SK-N-SH (cell line): Measurements from ENCODE around the gene FAM3B. TPM values are rescaled to one million over a fixed set of nuclear protein-coding genes. Genes with fewer than 3 reads are reported as not detected.

Experiments
- CTCF ChIA-PET: fragments of 300-600, 350-600 bp; formaldehyde crosslinking; extraction: SDS; loops from one replicate; lab custom pipeline; 2021; lab: Yijun Ruan, JAX
- POLR2A ChIA-PET: fragments of 350-600 bp; sonication (Branson Sonifier 250); formaldehyde crosslinking; extraction: SDS; loops from one replicate; lab custom pipeline; 2020; ENCODE audit warnings: antibody characterized with exemption, inconsistent platforms; lab: Yijun Ruan, JAX
- DNase-seq: peaks from one replicate; pipeline ENCODE4 v3.0.0; 2012
- H2AFZ ChIP-seq: fragments of 200-600 bp; sonication (generic); 2 replicates; pipeline ENCODE4 v1.8.1; 2016; ENCODE audit warnings: antibody characterized with exemption, mild to moderate bottlenecking, low read depth
- H3F3A ChIP-seq: fragments of 200-600 bp; sonication (generic); replicated peaks from 2 replicates; pipeline ENCODE3; 2016; ENCODE audit warnings: antibody characterized with exemption, mild to moderate bottlenecking; ENCODE audit not compliant: insufficient read depth
- H3K27ac ChIP-seq, 2 experiments: fragments of 200-500 bp in 1 of 2; fragments of 200-600 bp in 1 of 2; sonication (Bioruptor generic) in 1 of 2; sonication (generic), shearing (Covaris generic) in 1 of 2; 2 replicates each; pipeline versions ENCODE4 v1.5.1 to v1.6.1; 2014 to 2016; ENCODE audit warnings: low read depth in 2 of 2, inconsistent platforms in 1 of 2, low read length in 1 of 2, mild to moderate bottlenecking in 1 of 2, mixed read lengths in 1 of 2
- H3K27me3 ChIP-seq: fragments of 200-600 bp; sonication (generic), shearing (Covaris generic); 2 replicates; pipeline ENCODE4 v1.6.1; 2016; ENCODE audit warnings: mixed run types; ENCODE audit not compliant: insufficient read depth
- H3K36me3 ChIP-seq, 2 experiments: fragments of 200-500 bp in 1 of 2; fragments of 200-600 bp in 1 of 2; sonication (Bioruptor generic) in 1 of 2; sonication (generic) in 1 of 2; replicated peaks in 1 of 2; 2 replicates each; pipeline versions ENCODE3 to v1.5.1; 2014 to 2016; ENCODE audit warnings: low read length in 1 of 2, mild to moderate bottlenecking in 1 of 2; ENCODE audit not compliant: insufficient read depth in 2 of 2, control insufficient read depth in 1 of 2
- H3K4me1 ChIP-seq, 2 experiments: fragments of 200-500 bp in 1 of 2; fragments of 200-600 bp in 1 of 2; sonication (Bioruptor generic) in 1 of 2; sonication (generic), shearing (Covaris generic) in 1 of 2; 2 replicates each; pipeline versions ENCODE4 v1.5.1 to v1.6.1; 2014 to 2016; ENCODE audit warnings: low read depth in 1 of 2, low read length in 1 of 2, mixed run types in 1 of 2; ENCODE audit not compliant: insufficient read depth in 2 of 2, control insufficient read depth in 1 of 2
- H3K4me2 ChIP-seq: fragments of 200-600 bp; sonication (generic), shearing (Covaris generic); 2 replicates; pipeline ENCODE4 v1.6.1; 2017; ENCODE audit warnings: mixed run types
- H3K4me3 ChIP-seq, 2 experiments: fragments of 200-500 bp in 1 of 2; fragments of 200-600 bp in 1 of 2; sonication (Bioruptor generic) in 1 of 2; sonication (generic), shearing (Covaris generic) in 1 of 2; 2 replicates each; pipeline versions ENCODE4 v1.5.1 to v1.8.1; 2014 to 2016; ENCODE audit warnings: low read depth in 2 of 2, inconsistent platforms in 1 of 2, low read length in 1 of 2, mild to moderate bottlenecking in 1 of 2, mixed read lengths in 1 of 2, moderate library complexity in 1 of 2
- H3K79me2 ChIP-seq: fragments of 200-600 bp; sonication (generic); 2 replicates; pipeline ENCODE4 v1.8.1; 2017; ENCODE audit warnings: mild to moderate bottlenecking; ENCODE audit not compliant: insufficient read depth
- H3K9ac ChIP-seq: fragments of 200-600 bp; sonication (generic); 2 replicates; pipeline ENCODE4 v1.6.1; 2017; ENCODE audit warnings: mixed run types
- H3K9me2 ChIP-seq: fragments of 200-600 bp; sonication (generic); 2 replicates; pipeline ENCODE4 v1.6.1; 2017; ENCODE audit warnings: mixed run types
- H3K9me3 ChIP-seq: fragments of 200-600 bp; sonication (generic); 2 replicates; pipeline ENCODE4 v1.6.1; 2017; ENCODE audit warnings: mixed run types, mild to moderate bottlenecking, moderate library complexity
- H4K20me1 ChIP-seq: fragments of 200-600 bp; sonication (generic); 2 replicates; pipeline ENCODE4 v1.6.1; 2017; ENCODE audit warnings: mild to moderate bottlenecking, mixed run types; ENCODE audit not compliant: insufficient read depth
- EZH2phosphoT487 ChIP-seq: fragments of 200-600 bp; sonication (generic); IDR thresholded peaks from 2 replicates; pipeline ENCODE4 v1.6.1; 2017; ENCODE audit warnings: low read depth, mixed run types, mild to moderate bottlenecking, antibody characterized with exemption, moderate library complexity, borderline replicate concordance
- FOSL2 ChIP-seq: IDR thresholded peaks from 2 replicates; pipeline ENCODE4 v1.4.0; 2012; ENCODE audit warnings: low read depth, mild to moderate bottlenecking, moderate library complexity, borderline replicate concordance
- IRF3 ChIP-seq: fragments of 150-350 bp; IDR thresholded peaks from 2 replicates; pipeline ENCODE4 v1.6.1; 2016; ENCODE audit warnings: mild to moderate bottlenecking, low read depth, low read length
- MAX ChIP-seq: IDR thresholded peaks from 2 replicates; pipeline ENCODE4 v1.4.0; 2012; ENCODE audit warnings: low read depth
- NRF1 ChIP-seq: IDR thresholded peaks from 2 replicates; pipeline ENCODE4 v1.6.1; 2012; ENCODE audit warnings: low read depth, mild to moderate bottlenecking, low read length
- RAD21 ChIP-seq: IDR thresholded peaks from 2 replicates; pipeline ENCODE4 v1.6.1; 2012; ENCODE audit warnings: mild to moderate bottlenecking, low read length
- REST ChIP-seq: IDR thresholded peaks from 2 replicates; pipeline ENCODE4 v1.6.1; 2012; ENCODE audit warnings: mild to moderate bottlenecking, low read depth, low read length, moderate library complexity
- RXRA ChIP-seq: IDR thresholded peaks from 2 replicates; pipeline ENCODE4 v1.4.0; 2012; ENCODE audit warnings: low read depth, mild to moderate bottlenecking, borderline replicate concordance
- SIN3A ChIP-seq: IDR thresholded peaks from 2 replicates; pipeline ENCODE4 v1.6.1; 2012; ENCODE audit warnings: low read depth, mild to moderate bottlenecking, low read length, moderate library complexity, borderline replicate concordance
- TEAD4 ChIP-seq: IDR thresholded peaks from 2 replicates; pipeline ENCODE4 v1.4.0; 2012; ENCODE audit warnings: mild to moderate bottlenecking, borderline replicate concordance; ENCODE audit not compliant: insufficient read depth
- whole genome bisulfite sequencing: methylation state at CpG from one replicate; pipeline ENCODE4 v1.1.6; 2017; ENCODE audit warnings: low lambda C conversion rate; 5-methylcytosine and 5-hydroxymethylcytosine counted together
- polyA plus RNA-seq, 3 experiments: library from polyadenylated mRNA; depleted of rRNA; stranded (reverse); fragments of >200 nt; gene quantifications; 2 replicates each; pipeline ENCODE4 v1.2.3, GENCODE V29; 2012
- TF ChIP-seq, protein P1 (sequence below): IDR thresholded peaks from 2 replicates; pipeline ENCODE4 v1.4.0; 2012; ENCODE audit warnings: low read depth, borderline replicate concordance

The FAM3B gene
- polyA plus RNA-seq, 1 of the 3 experiments (the other 2 are of a cell fraction), result not detected

GRCh38 chr21:41360072-41360821, 43.6 kb downstream of the FAM3B start:
- H3K79me2 ChIP-seq, result no peaks in the 10 kb centered on the region
- no peak for DNase-seq
- no peaks in the 10 kb centered on the region for H3K9me2 ChIP-seq
- CTCF ChIA-PET, result interaction anchor here (1.4 kb wide), 1 partner anchor 12 kb away, joined by 4 read pairs; no protein-coding TSS in a partner anchor
- no peak overlapping the region for H2AFZ ChIP-seq
- no peaks in the 10 kb centered on the region for H3K9me3 ChIP-seq
- 59% methylated on average over 6 of the region's 22 CpGs for WGBS
- H4K20me1 ChIP-seq, result no peaks in the 10 kb centered on the region
- no peaks in the 10 kb centered on the region for H3K36me3 ChIP-seq
- TF ChIP-seq, protein P1, sequence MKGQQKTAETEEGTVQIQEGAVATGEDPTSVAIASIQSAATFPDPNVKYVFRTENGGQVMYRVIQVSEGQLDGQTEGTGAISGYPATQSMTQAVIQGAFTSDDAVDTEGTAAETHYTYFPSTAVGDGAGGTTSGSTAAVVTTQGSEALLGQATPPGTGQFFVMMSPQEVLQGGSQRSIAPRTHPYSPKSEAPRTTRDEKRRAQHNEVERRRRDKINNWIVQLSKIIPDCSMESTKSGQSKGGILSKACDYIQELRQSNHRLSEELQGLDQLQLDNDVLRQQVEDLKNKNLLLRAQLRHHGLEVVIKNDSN, result no peak
- 0 out of 2 replicates have a peak, but pooled peaks have one; percentile 10 for TF ChIP-seq RAD21
- H3K27me3 ChIP-seq, result no peaks in the 10 kb centered on the region; the same call in 1 of the 2 replicates
- no peak overlapping the region for H3K4me2 ChIP-seq
- H3K4me3 ChIP-seq, result no peak overlapping the region
- no peak overlapping the region for H3K9ac ChIP-seq
- H3F3A ChIP-seq, result no peaks in the 10 kb centered on the region
- no peak overlapping the region for H3K27ac ChIP-seq
- POLR2A ChIA-PET, result no interaction called here
- no peaks in the 10 kb centered on the region for H3K4me1 ChIP-seq

- TF ChIP-seq MAX, result no peak
- TF ChIP-seq EZH2phosphoT487, result no peak
- TF ChIP-seq SIN3A, result no peak
- no peak for TF ChIP-seq NRF1
- no peak for TF ChIP-seq RXRA
- TF ChIP-seq IRF3, result no peak
- TF ChIP-seq TEAD4, result no peak
- no peak for TF ChIP-seq FOSL2
- TF ChIP-seq REST, result no peak
- TF ChIP-seq, all 33 proteins: peak for 0
- Histone ChIP-seq H4K20me1 (no peaks in the 10 kb centered on the region), H3K79me2 (no peaks in the 10 kb centered on the region), H3K9me3 (no peaks in the 10 kb centered on the region), H3K9me2 (no peaks in the 10 kb centered on the region), H3K27ac (no peak overlapping the region), H3K27me3 (no peaks in the 10 kb centered on the region; the same call in 1 of the 2 replicates), H3K4me1 (no peaks in the 10 kb centered on the region), H3K36me3 (no peaks in the 10 kb centered on the region), H2AFZ (no peak overlapping the region), H3K4me3 (no peak overlapping the region), H3K4me2 (peak overlapping the region; percentile 33; the same call in 1 of the 2 replicates), H3K9ac (no peak overlapping the region), H3F3A (no peaks in the 10 kb centered on the region)
- CTCF ChIA-PET, result interaction anchor here (0.9 kb wide), 1 partner anchor 11 kb away, joined by 3 read pairs; no protein-coding TSS in a partner anchor
- 81% methylated on average over 7 of the region's 16 CpGs for WGBS
- POLR2A ChIA-PET, result no interaction called here
- DNase-seq, result no peak
Observed at GRCh38 chr21:41361053-41361785, 44.6 kb downstream of the FAM3B start.
